Liver (tissue), 9 donors: Measurements from ENCODE around the gene EPS8. TPM values are rescaled to one million over a fixed set of nuclear protein-coding genes. Genes with fewer than 3 reads are reported as not detected.

Experiments
- DNase-seq: peaks from one replicate; pipeline ENCODE4 v3.0.0-alpha.2; 2017; ENCODE audit warnings: low spot score
- H3K27ac ChIP-seq, 2 donors: one replicate each; pipeline ENCODE4 v1.7.0; 2013; ENCODE audit warnings: inconsistent platforms in 2 of 2, low read length in 2 of 2, control low read depth in 1 of 2, low read depth in 1 of 2, mild to moderate bottlenecking in 1 of 2
- H3K27me3 ChIP-seq, 4 donors: one replicate each; pipeline versions ENCODE4 v1.6.1 to v1.7.0; 2013; ENCODE audit warnings: low read length in 3 of 4, inconsistent platforms in 1 of 4, mild to moderate bottlenecking in 1 of 4, moderate library complexity in 1 of 4; ENCODE audit not compliant: control insufficient read depth in 4 of 4, insufficient read depth in 4 of 4
- H3K36me3 ChIP-seq, 4 donors: one replicate each; pipeline versions ENCODE4 v1.6.1 to v1.7.0; 2013; ENCODE audit warnings: low read length in 3 of 4, mild to moderate bottlenecking in 3 of 4, low read depth in 1 of 4, moderate library complexity in 1 of 4; ENCODE audit not compliant: control insufficient read depth in 4 of 4, insufficient read depth in 3 of 4
- H3K4me1 ChIP-seq, 4 donors: one replicate each; pipeline versions ENCODE4 v1.6.1 to v1.7.0; 2013; ENCODE audit warnings: low read length in 3 of 4, mild to moderate bottlenecking in 3 of 4, moderate library complexity in 1 of 4; ENCODE audit not compliant: control insufficient read depth in 4 of 4, insufficient read depth in 4 of 4
- H3K4me3 ChIP-seq, 3 donors: one replicate each; pipeline versions ENCODE4 v1.6.1 to v1.7.0; 2013; ENCODE audit warnings: low read length in 3 of 3, control low read depth in 1 of 3, low read depth in 1 of 3, mild to moderate bottlenecking in 1 of 3
- H3K9ac ChIP-seq, 2 donors: one replicate each; pipeline ENCODE4 v1.7.0; 2013; ENCODE audit warnings: low read length in 2 of 2, mild to moderate bottlenecking in 2 of 2, moderate library complexity in 2 of 2, control low read depth in 1 of 2, low read depth in 1 of 2
- H3K9me3 ChIP-seq, 4 donors: one replicate each; pipeline versions ENCODE4 v1.6.1 to v1.7.0; 2013; ENCODE audit warnings: low read length in 3 of 4; ENCODE audit not compliant: control insufficient read depth in 4 of 4
- ATF3 ChIP-seq: IDR thresholded peaks from 2 replicates; pipeline ENCODE4 v1.6.1; 2016; ENCODE audit warnings: antibody characterized with exemption
- EGR1 ChIP-seq, 2 donors: IDR thresholded peaks; 2 replicates each; pipeline ENCODE4 v1.6.1; 2016 to 2018; ENCODE audit warnings: antibody characterized with exemption in 2 of 2, low read depth in 2 of 2
- FOXA1 ChIP-seq: IDR thresholded peaks from 2 replicates; pipeline ENCODE4 v1.6.1; 2016; ENCODE audit warnings: antibody characterized with exemption
- HNF4A ChIP-seq, 2 donors: conservative IDR thresholded peaks; 2 replicates each; pipeline ENCODE4 v1.6.1; 2016; ENCODE audit warnings: antibody characterized with exemption in 2 of 2, mild to moderate bottlenecking in 2 of 2
- HNF4G ChIP-seq: IDR thresholded peaks from 2 replicates; pipeline ENCODE4 v1.6.1; 2016; ENCODE audit warnings: antibody characterized with exemption
- JUND ChIP-seq, 2 donors: IDR thresholded peaks; 2 replicates each; pipeline ENCODE4 v1.6.1; 2016; ENCODE audit warnings: antibody characterized with exemption in 2 of 2
- MAX ChIP-seq: IDR thresholded peaks from 2 replicates; pipeline ENCODE4 v1.6.1; 2016; ENCODE audit warnings: antibody characterized with exemption
- RAD21 ChIP-seq, 2 donors: IDR thresholded peaks; 2 replicates each; pipeline ENCODE4 v1.6.1; 2016; ENCODE audit warnings: antibody characterized with exemption in 2 of 2, mild to moderate bottlenecking in 2 of 2
- REST ChIP-seq: IDR thresholded peaks from 2 replicates; pipeline ENCODE4 v1.6.1; 2016; ENCODE audit warnings: antibody characterized with exemption, mild to moderate bottlenecking
- RXRA ChIP-seq, 2 donors: IDR thresholded peaks; 2 replicates each; pipeline ENCODE4 v1.6.1; 2017 to 2018; ENCODE audit warnings: antibody characterized with exemption in 2 of 2, mild to moderate bottlenecking in 1 of 2
- SP1 ChIP-seq: IDR thresholded peaks from 2 replicates; pipeline ENCODE4 v1.6.1; 2018; ENCODE audit warnings: antibody characterized with exemption, mild to moderate bottlenecking
- TAF1 ChIP-seq: conservative IDR thresholded peaks from 2 replicates; pipeline ENCODE4 v1.6.1; 2016; ENCODE audit warnings: antibody characterized with exemption, mild to moderate bottlenecking
- YY1 ChIP-seq: IDR thresholded peaks from 2 replicates; pipeline ENCODE4 v1.6.1; 2016; ENCODE audit warnings: antibody characterized with exemption, mild to moderate bottlenecking
- WGBS: extraction: QIAGEN DNeasy Blood & Tissue Kit; methylation state at CpG from one replicate; pipeline ENCODE4 v1.1.7; 2013; 5-methylcytosine and 5-hydroxymethylcytosine counted together
- polyA plus RNA-seq, 2 donors: library from polyadenylated mRNA; stranded (reverse) in 1 of 2; unstranded in 1 of 2; fragments of 200-250 nt in 1 of 2; fragments of >200 nt in 1 of 2; fragmentation: Nextera tagmentation in 1 of 2; extraction: Ambion mirVana in 1 of 2; gene quantifications; one replicate each; pipeline versions ENCODE4 v1.2.1 to v1.2.3, GENCODE V29; 2013 to 2015
- total RNA-seq, 2 donors: library from RNA; depleted of rRNA; stranded (reverse); fragments of >200 nt; gene quantifications; one replicate each; pipeline ENCODE4 v1.2.3, GENCODE V29; 2014
- TF ChIP-seq, protein P1 (sequence below): IDR thresholded peaks from 2 replicates; pipeline ENCODE4 v1.6.1; 2016; ENCODE audit warnings: antibody characterized with exemption
- donor health status: healthy.
- donor health status: healthy.
- donor health status: healthy.
- donor health status: healthy.
- donor health status: healthy.

EPS8 gene
- total and polyA plus RNA-seq, 4 donors: 13.7 to 40.2 (median 15.0) TPM

- DNase-seq: no peak
- Histone ChIP-seq H3K9me3 (peaks cover 0 to 1% (median 0%) of the 10 kb centered on the region in 4 donors), H3K4me1 (no peaks in the 10 kb centered on the region), H3K4me3 (no peak overlapping the region), H3K36me3 (peaks cover 0 to 5% (median under 1%) of the 10 kb centered on the region in 4 donors), H3K9ac (no peak overlapping the region), H3K27me3 (no peaks in the 10 kb centered on the region), H3K27ac (no peak overlapping the region)
- WGBS: 95% methylated on average over 5 of the region's 5 CpGs
- TF ChIP-seq EGR1 (IDR thresholded peaks at IDR 0.05; ENCODE audit: low read depth in 2 of 2): no peak
- TF ChIP-seq, protein P1, sequence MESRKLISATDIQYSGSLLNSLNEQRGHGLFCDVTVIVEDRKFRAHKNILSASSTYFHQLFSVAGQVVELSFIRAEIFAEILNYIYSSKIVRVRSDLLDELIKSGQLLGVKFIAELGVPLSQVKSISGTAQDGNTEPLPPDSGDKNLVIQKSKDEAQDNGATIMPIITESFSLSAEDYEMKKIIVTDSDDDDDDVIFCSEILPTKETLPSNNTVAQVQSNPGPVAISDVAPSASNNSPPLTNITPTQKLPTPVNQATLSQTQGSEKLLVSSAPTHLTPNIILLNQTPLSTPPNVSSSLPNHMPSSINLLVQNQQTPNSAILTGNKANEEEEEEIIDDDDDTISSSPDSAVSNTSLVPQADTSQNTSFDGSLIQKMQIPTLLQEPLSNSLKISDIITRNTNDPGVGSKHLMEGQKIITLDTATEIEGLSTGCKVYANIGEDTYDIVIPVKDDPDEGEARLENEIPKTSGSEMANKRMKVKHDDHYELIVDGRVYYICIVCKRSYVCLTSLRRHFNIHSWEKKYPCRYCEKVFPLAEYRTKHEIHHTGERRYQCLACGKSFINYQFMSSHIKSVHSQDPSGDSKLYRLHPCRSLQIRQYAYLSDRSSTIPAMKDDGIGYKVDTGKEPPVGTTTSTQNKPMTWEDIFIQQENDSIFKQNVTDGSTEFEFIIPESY: no peak
- TF ChIP-seq REST: no peak
- no peak for TF ChIP-seq SP1
- no peak for TF ChIP-seq JUND (IDR thresholded peaks at IDR 0.05)
- TF ChIP-seq YY1: no peak
- TF ChIP-seq MAX: no peak
- no peak for TF ChIP-seq HNF4A (conservative IDR thresholded peaks at IDR 0.05)
- no peak for TF ChIP-seq TAF1
- TF ChIP-seq RAD21 (IDR thresholded peaks at IDR 0.05): no peak
- no peak for TF ChIP-seq RXRA (IDR thresholded peaks at IDR 0.05)
- no peak for TF ChIP-seq HNF4G
Measured at GRCh38 chr12:15672671-15673270, 116.4 kb downstream of the EPS8 start.

DNA sequence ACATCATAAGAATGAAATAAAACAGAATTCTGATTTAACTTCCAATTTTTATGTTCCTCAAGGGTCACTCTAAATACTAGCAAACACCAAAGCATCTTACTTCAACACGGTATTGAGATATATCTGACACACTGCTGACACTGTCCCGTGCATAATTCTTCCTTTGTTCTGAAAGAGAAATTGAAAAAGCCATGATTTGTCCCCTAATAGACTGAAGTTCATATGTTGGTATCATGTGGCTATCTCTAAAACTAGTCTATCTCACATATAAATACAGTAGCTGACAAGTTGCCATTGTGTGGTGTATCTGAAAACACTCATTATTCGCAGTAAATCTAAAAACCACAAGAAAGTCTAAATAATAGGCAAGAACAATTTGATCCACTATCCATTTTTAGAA lies 118.4 kb downstream of the EPS8 start:
- TF ChIP-seq FOXA1 (no peak), ATF3 (no peak), TAF1 (no peak)
- peaks cover 0 to 2% (median under 1%) of the 10 kb centered on the region in 4 donors for H3K36me3 ChIP-seq
- H3K9ac ChIP-seq: no peak overlapping the region
- no peaks in the 10 kb centered on the region for H3K4me1 ChIP-seq
- DNase-seq: no peak
- H3K9me3 ChIP-seq: peaks cover 0 to 1% (median 0%) of the 10 kb centered on the region in 4 donors
- H3K4me3 ChIP-seq: no peak overlapping the region
- H3K27me3 ChIP-seq: no peaks in the 10 kb centered on the region
- WGBS: 87% methylated on average over 3 of the region's 3 CpGs
- no peak overlapping the region for H3K27ac ChIP-seq
